HG03442 (cell line): Measurements from ENCODE around the gene HNRNPM.
"Not testable (repeated sequence)": the region's sequence is repeated elsewhere in the genome, so short reads cannot be mapped to it uniquely, and the experiment has no call there.

Experiments
- ATAC-seq: cut with Tn5 transposase; IDR thresholded peaks from one replicate; pipeline ENCODE4 v1.9.1; 2021; ENCODE audit warnings: mild to moderate bottlenecking, moderate library complexity; ENCODE audit not compliant: unreplicated experiment

Gene HNRNPM, protein sequence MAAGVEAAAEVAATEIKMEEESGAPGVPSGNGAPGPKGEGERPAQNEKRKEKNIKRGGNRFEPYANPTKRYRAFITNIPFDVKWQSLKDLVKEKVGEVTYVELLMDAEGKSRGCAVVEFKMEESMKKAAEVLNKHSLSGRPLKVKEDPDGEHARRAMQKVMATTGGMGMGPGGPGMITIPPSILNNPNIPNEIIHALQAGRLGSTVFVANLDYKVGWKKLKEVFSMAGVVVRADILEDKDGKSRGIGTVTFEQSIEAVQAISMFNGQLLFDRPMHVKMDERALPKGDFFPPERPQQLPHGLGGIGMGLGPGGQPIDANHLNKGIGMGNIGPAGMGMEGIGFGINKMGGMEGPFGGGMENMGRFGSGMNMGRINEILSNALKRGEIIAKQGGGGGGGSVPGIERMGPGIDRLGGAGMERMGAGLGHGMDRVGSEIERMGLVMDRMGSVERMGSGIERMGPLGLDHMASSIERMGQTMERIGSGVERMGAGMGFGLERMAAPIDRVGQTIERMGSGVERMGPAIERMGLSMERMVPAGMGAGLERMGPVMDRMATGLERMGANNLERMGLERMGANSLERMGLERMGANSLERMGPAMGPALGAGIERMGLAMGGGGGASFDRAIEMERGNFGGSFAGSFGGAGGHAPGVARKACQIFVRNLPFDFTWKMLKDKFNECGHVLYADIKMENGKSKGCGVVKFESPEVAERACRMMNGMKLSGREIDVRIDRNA

GRCh38 chr19:8444677-8445487, at the start of gene HNRNPM:
HNRNPM (plus strand) TSS chr19:8444975; CDS start chr19:8444999, 24 bp downstream.
- peak; percentile 83 for ATAC-seq

DNA sequence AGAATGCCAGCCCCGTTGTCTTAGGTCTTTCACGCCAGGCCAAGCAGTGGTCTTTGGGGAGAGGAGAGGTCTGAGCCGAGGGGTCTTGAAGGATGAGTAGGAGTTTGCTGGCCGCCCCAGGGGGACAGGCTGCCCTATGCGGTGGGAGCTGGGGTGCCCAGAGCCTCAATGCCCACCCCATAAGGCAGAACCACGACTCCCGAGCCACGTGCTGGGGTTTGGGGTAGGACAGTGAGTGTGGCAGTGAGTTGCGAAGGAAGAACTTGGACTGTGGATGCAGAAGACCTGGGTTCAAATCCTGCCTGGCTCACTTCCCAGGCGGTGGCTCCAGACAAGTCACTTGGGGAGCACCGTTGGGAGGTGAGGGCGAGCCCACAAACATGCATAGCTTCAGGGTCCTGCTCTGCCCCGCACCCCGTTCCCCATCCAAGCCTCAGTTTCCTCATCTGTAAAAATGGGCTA, 49.1 kb upstream of the HNRNPM start:
- ATAC-seq: no peak

GRCh38 chr19:8396185-8396562, 48.6 kb upstream of the HNRNPM start:
- no peak for ATAC-seq

- no peak for ATAC-seq
These were observed 48.1 kb upstream of the HNRNPM start for GRCh38 chr19:8396563-8397203.

DNA sequence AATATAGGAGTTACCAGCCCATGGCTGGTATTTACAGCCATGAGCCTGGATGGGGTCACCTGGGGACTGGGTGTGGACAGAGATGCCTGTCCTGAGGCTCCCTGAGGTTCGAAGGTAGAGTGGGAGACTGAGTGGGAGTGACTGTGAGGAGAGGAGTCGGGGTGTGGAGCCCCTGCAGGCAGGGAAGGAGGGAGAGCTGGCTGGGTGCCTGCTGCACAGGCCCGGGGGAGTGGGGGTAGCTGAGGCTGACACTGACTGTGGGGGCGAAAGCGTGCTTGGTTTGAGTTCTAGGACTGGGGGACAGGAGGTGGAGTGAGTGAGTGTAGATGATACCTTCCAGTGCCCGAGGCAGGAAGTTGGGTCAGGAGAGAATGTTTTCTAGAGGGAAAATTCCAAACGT, 47.5 kb upstream of the HNRNPM start:
- no peak for ATAC-seq

DNA sequence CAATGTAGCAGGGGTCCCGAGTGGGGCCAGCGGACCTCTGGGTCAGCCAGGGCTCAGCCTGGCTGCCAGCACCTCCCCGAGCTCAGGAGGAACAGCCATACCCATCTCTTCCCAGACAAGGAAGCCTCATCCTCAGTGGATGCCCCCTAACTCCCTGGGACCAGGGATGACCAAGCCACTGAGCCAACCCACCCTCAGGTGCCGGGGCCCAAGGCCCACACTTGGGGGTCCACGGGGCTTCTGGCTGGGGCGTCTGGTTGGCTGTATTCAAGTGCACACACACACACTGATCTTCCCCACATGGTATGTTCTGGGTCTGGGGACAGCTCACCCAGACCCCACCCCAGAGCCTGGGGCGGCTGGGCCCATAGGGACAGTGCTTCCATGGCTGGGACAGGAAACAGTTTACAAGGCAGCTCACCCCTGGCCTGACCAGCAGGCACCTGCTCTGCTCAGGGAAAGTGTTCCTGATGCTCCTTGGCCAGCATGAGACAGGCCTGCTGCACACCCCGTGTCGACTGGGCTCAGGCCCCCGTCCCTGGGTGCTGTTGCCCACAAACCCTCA, 46.9 kb upstream of the HNRNPM start:
- no peak for ATAC-seq

DNA sequence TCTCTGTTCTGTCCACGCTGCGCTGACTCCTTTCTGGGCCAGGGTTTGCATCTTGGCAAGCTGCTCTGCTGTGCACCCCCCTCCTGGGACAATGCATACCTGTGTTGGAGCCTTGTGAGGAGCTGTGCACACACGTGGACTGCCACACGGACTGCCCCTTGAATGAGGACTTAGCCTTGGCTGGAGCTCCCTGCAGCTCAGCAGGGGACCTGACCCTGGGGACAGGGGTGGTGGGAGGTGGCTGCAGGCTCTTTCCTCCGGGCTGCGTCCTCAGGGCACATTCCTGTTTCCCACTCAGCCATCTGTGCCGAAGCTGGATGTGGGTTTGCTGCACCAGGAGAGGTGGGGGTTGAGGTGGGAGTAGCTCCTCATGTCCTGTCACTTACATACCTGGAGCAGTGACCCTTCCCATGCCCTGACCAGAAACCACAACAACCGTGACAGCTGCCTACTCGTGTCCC, 46.4 kb upstream of the HNRNPM start:
- ATAC-seq: no peak

- no peak for ATAC-seq
These were observed 45.0 kb upstream of the HNRNPM start for GRCh38 chr19:8399681-8400188.

GRCh38 chr19:8401981-8402411, 42.8 kb upstream of the HNRNPM start:
- no peak for ATAC-seq

DNA sequence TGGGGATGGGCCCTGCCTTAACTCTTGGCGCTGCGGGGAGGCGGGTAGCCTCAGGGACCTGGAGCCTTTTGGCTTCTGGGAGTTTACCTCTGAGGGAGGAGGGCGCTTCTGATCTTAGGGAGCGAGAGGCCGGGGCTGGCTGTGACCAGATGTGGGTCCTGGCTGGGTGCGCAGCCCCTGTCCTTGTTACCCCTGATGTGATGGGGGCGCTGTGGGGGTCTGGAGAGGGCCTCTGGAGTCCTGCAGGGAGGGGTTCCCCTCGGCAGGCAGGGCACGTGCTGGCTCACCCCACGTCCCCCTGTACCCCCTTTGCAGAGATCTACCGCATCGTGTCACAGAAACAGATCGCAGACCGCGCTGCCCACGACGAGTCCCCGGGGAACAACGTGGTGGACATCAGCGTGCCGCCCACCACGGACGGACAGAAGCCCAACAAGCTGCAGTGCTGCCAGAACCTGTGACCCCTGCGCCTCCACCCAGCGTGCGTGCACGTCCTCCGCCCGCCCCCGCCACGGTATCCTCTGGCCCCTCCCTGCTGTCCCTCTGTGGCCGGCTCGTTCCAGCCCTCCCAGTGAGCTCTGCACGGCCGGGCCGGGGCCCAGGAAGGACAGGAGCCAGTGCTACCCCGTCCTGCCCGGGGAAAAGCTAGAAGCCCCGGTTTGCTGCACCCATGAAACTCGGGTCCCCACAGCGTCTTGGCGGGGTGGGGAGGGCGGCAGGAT, 41.5 kb upstream of the HNRNPM start:
- ATAC-seq: no peak

DNA sequence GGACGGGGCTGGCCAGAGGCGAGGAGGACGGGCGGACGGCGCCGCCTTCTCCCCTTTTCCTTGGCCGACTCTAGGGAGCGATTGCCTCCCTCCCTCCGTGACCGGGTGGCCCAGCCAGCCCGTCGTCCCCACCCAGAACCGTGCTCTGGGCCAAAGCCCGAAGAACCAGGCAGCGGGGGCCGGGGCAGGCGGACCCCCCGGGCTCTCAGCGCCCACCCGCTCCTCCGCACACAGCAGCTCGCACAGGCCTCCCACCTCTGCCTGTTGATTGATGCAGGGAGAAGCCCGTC, 41.0 kb upstream of the HNRNPM start:
- no peak for ATAC-seq

DNA sequence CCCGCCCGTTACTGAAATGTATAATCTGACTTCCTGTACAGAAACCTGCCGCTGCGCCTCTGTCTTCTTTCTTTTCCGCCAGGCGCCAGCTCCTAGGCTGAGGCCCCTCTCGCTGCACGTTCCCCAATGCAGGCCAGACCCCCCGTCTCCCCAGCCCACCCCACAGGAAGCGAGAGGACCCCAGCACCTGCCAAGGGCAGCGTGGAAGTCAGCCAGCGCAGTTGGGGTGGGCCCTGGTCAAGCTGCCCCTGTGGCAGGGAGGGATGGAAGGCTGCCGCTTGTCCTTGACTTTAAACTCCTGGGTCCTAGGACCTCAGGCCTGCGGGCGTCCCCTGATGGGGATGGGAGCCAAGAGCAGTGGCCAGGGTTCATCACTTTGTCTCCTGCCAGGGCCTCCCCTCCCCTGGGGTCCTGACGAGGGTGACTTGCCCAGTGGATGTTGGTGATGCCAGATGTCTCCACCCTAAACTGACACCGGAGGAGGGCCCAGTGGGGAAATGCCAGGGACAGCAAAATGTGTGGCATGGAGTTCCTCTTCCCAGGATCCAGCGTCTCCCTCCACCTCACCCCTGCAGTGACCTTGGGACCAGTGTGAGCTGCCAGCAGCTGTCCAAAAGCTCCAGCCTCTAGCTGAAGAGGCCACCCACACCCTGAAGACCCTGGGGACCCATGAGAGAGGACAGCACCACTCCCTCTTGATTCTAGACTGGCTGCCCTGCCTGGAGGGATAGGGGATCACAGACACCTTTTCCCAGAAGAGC, 40.2 kb upstream of the HNRNPM start:
- no peak for ATAC-seq

GRCh38 chr19:8410718-8411117, 34.1 kb upstream of the HNRNPM start:
- ATAC-seq: not testable (repeated sequence)

- ATAC-seq: peak; percentile 99
These were observed 31.8 kb upstream of the HNRNPM start, which contains the start of gene MARCHF2 for GRCh38 chr19:8412783-8413628. MARCHF2 (plus strand) TSS chr19:8413305; CDS start chr19:8421841, 8,536 bp downstream.

- ATAC-seq: no peak
These were observed 31.2 kb upstream of the HNRNPM start for GRCh38 chr19:8413629-8413995.

- ATAC-seq: no peak
These were observed 28.0 kb upstream of the HNRNPM start for GRCh38 chr19:8416796-8417195.

DNA sequence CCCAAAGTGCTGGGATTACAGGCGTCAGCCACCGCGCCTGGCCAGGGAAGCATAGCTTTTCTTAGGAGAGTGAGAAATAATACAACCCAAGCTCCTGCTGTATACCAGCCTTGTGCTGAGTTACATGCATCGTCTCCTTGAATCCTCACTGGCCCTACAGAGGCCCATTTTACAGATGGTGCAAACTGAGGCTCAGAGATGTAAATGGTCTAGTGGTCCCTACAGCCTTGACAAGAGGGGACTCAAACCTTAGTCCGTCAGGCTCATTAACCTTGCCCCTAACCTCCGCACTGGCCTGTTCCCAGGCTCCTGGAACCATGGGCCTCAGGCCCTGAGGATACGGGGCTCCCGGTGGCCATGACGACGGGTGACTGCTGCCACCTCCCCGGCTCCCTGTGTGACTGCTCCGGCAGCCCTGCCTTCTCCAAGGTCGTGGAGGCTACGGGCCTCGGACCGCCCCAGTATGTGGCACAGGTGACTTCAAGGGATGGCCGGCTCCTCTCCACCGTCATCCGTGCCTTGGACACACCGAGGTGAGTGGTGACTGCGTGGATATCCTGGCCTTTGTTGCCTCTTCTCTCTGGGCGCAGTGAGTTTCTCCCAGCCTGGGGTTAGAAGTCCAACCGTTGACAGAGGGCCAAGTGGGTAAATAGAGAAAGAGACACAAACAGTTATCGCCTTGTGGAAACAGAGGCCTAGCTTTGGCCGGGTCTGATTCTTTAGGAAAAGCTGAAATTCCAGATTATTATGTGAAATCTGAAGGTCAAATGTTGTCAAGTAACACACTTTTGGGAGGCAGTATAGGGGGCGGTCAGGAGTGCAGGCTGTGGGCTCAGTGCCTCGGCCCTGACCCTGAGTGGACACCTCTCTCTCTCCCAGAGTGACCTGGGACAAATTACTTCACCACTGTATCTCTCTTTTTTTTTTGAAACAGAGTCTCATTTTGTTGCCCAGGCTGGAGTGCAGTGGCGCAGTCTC, 23.0 kb upstream of the HNRNPM start:
- no peak for ATAC-seq
